HepG2 (cell line): ENCODE measurements around the gene ALOX15. TPM values are rescaled to one million over a fixed set of nuclear protein-coding genes. Genes with fewer than 3 reads are reported as not detected.

Experiments used
- ATAC-seq: fragments of 200-7000 bp; cut with Tn5 transposase; 3 replicates; pipeline ENCODE4 v1.9.1; 2020; ENCODE audit warnings: mild to moderate bottlenecking, moderate library complexity
- BruUV-seq: library from RNA; stranded (reverse); fragments of 400-500 nt; replicated peaks from 2 replicates; lab custom pipeline; 2021; lab: Mats Ljungman, UMichigan
- CTCF ChIA-PET: fragments of 300-600 bp; formaldehyde crosslinking; extraction: SDS; loops from one replicate; lab custom pipeline; 2021; ENCODE audit warnings: low total read pairs, inconsistent platforms, low intra/inter-chr PET ratio; lab: Yijun Ruan, JAX
- POLR2A ChIA-PET: fragments of 350-600 bp; sonication (Branson Sonifier 250); formaldehyde crosslinking; loops from one replicate; lab custom pipeline; 2020; ENCODE audit warnings: antibody characterized with exemption, inconsistent platforms; lab: Yijun Ruan, JAX
- DNase-seq: peaks from one replicate; pipeline ENCODE4 v3.0.0-alpha.2; 2015; ENCODE audit warnings: low spot score
- FAIRE-seq: peaks from 3 replicates; lab custom pipeline; 2011; peaks lifted over from hg19 to GRCh38; lab: Jason Lieb, UNC
- H2AFZ ChIP-seq: one replicate; pipeline ENCODE4 v1.6.1; 2011; ENCODE audit warnings: low read length, inconsistent platforms
- H3K27ac ChIP-seq: fragments of 300-600 bp; 3 replicates; pipeline ENCODE4 v1.8.0; 2011; ENCODE audit warnings: mixed run types, mild to moderate bottlenecking, mixed read lengths, low read length, inconsistent platforms; ENCODE audit not compliant: insufficient read depth; ENCODE audit errors: extremely low read length
- H3K27me3 ChIP-seq, 2 experiments: fragments of 200-600 bp in 1 of 2; 2 replicates in 1 of 2; 3 replicates in 1 of 2; pipeline versions ENCODE4 v1.6.0 to v1.8.0; 2011; ENCODE audit warnings: low read length in 2 of 2, mild to moderate bottlenecking in 2 of 2, moderate library complexity in 2 of 2, inconsistent platforms in 1 of 2; ENCODE audit not compliant: insufficient read depth in 2 of 2, control insufficient read depth in 1 of 2
- H3K36me3 ChIP-seq, 2 experiments: fragments of 200-600 bp in 1 of 2; replicated peaks in 1 of 2; 2 replicates in 1 of 2; 3 replicates in 1 of 2; pipeline versions ENCODE4 v1.5.1 to v1.8.0; 2011; ENCODE audit warnings: low read length in 2 of 2, inconsistent platforms in 1 of 2; ENCODE audit not compliant: insufficient read depth in 2 of 2, control insufficient read depth in 1 of 2
- H3K4me1 ChIP-seq: 2 replicates; pipeline ENCODE4 v1.5.1; 2012; ENCODE audit warnings: low read length, inconsistent platforms; ENCODE audit not compliant: insufficient read depth
- H3K4me2 ChIP-seq: 2 replicates; pipeline ENCODE4 v1.6.0; 2011; ENCODE audit warnings: low read depth, low read length, inconsistent platforms
- H3K4me3 ChIP-seq, 3 experiments: fragments of 200-600 bp in 1 of 3; sonication (generic), shearing (Covaris generic) in 1 of 3; replicated peaks in 1 of 3; 2 replicates each; pipeline ENCODE4 v1.5.1; 2011 to 2016; ENCODE audit warnings: low read length in 3 of 3, inconsistent platforms in 2 of 3, low read depth in 2 of 3, mild to moderate bottlenecking in 2 of 3, control low read depth in 1 of 3, mixed read lengths in 1 of 3; ENCODE audit not compliant: insufficient read depth in 1 of 3
- H3K79me2 ChIP-seq: one replicate; pipeline ENCODE4 v1.6.1; 2011; ENCODE audit warnings: low read length, inconsistent platforms; ENCODE audit not compliant: insufficient read depth
- H3K9ac ChIP-seq: 2 replicates; pipeline ENCODE4 v1.6.0; 2011; ENCODE audit warnings: mild to moderate bottlenecking, low read depth, low read length, inconsistent platforms; ENCODE audit not compliant: insufficient read depth
- H3K9me3 ChIP-seq: 2 replicates; pipeline ENCODE4 v1.5.1; 2012; ENCODE audit warnings: mild to moderate bottlenecking, low read length
- H4K20me1 ChIP-seq: 2 replicates; pipeline ENCODE4 v1.6.0; 2011; ENCODE audit warnings: inconsistent platforms, mild to moderate bottlenecking, low read length, moderate library complexity; ENCODE audit not compliant: insufficient read depth
- ATAD3A ChIP-seq: sonication (generic); formaldehyde crosslinking; IDR thresholded peaks from 2 replicates; pipeline ENCODE4 v1.4.0; 2020; ENCODE audit warnings: missing genetic modification reagents
- ATF4 ChIP-seq, 2 experiments: fragments of 450-650 bp in 1 of 2; sonication (generic) in 1 of 2; formaldehyde crosslinking; IDR thresholded peaks; 2 replicates each; pipeline versions ENCODE4 v1.5.0 to v1.8.0; 2020 to 2022; ENCODE audit warnings: mild to moderate bottlenecking in 1 of 2, missing genetic modification reagents in 1 of 2
- BORCS8-MEF2B ChIP-seq: sonication (generic); formaldehyde crosslinking; IDR thresholded peaks from 2 replicates; pipeline ENCODE4 v1.8.0; 2022; ENCODE audit warnings: mild to moderate bottlenecking, missing genetic modification reagents
- CHD2 ChIP-seq: IDR thresholded peaks from 2 replicates; pipeline ENCODE4 v1.6.1; 2011; ENCODE audit warnings: low read depth, low read length, improper control_type of control experiment
- HOXA3 ChIP-seq: sonication (generic); formaldehyde crosslinking; IDR thresholded peaks from 2 replicates; pipeline ENCODE4 v1.5.0; 2020; ENCODE audit warnings: missing genetic modification reagents
- KLF16 ChIP-seq, 2 experiments: sonication (generic) in 1 of 2; formaldehyde crosslinking in 1 of 2; IDR thresholded peaks; 2 replicates each; pipeline versions ENCODE4 v1.6.1 to v1.8.0; 2016 to 2023; ENCODE audit warnings: missing genetic modification reagents in 2 of 2, missing compliant biosample characterization in 1 of 2
- NR2C2 ChIP-seq: sonication (generic); formaldehyde crosslinking; IDR thresholded peaks from 2 replicates; pipeline ENCODE4 v1.4.0; 2020; ENCODE audit warnings: missing genetic modification reagents, mild to moderate bottlenecking, moderate library complexity, borderline replicate concordance
- RFXANK ChIP-seq: IDR thresholded peaks from 2 replicates; pipeline ENCODE4 v1.6.1; 2016
- SALL1 ChIP-seq: sonication (generic); formaldehyde crosslinking; IDR thresholded peaks from 2 replicates; pipeline ENCODE4 v1.8.0; 2022; ENCODE audit warnings: mild to moderate bottlenecking, missing genetic modification reagents
- SRF ChIP-seq: IDR thresholded peaks from 2 replicates; pipeline ENCODE4 v1.6.1; 2011; ENCODE audit warnings: mild to moderate bottlenecking, low read depth, low read length, moderate library complexity
- TCF7 ChIP-seq: sonication (generic); IDR thresholded peaks from 2 replicates; pipeline ENCODE4 v1.6.1; 2016; ENCODE audit warnings: antibody characterized with exemption, low read depth
- ZFP37 ChIP-seq: sonication (generic); formaldehyde crosslinking; IDR thresholded peaks from 2 replicates; pipeline ENCODE4 v1.4.0; 2020; ENCODE audit warnings: missing genetic modification reagents, borderline replicate concordance
- ZNF101 ChIP-seq: sonication (generic); formaldehyde crosslinking; IDR thresholded peaks from 2 replicates; pipeline ENCODE4 v1.4.0; 2020; ENCODE audit warnings: mild to moderate bottlenecking, low read depth, missing genetic modification reagents, borderline replicate concordance
- ZNF121 ChIP-seq: sonication (generic); formaldehyde crosslinking; IDR thresholded peaks from 2 replicates; pipeline ENCODE4 v1.5.0; 2020; ENCODE audit warnings: mild to moderate bottlenecking, missing genetic modification reagents
- ZNF776 ChIP-seq: sonication (generic); formaldehyde crosslinking; IDR thresholded peaks from 2 replicates; pipeline ENCODE4 v1.4.0; 2020; ENCODE audit warnings: mild to moderate bottlenecking, missing genetic modification reagents
- ZSCAN9 ChIP-seq: IDR thresholded peaks from 2 replicates; pipeline ENCODE4 v1.6.1; 2016; ENCODE audit warnings: borderline replicate concordance
- WGBS: methylation state at CpG from one replicate; pipeline ENCODE4 v1.1.6; 2017; ENCODE audit warnings: low lambda C conversion rate; 5-methylcytosine and 5-hydroxymethylcytosine counted together
- in situ Hi-C: cut with HindIII; loops from 2 replicates; pipeline ENCODE4 v1.10.0; 2017; ENCODE audit warnings: low pct_unique_long_range_greater_than_20kb; ENCODE audit not compliant: extremely low pct_ligation_motif_present
- intact Hi-C: fragments of 100-400 bp; cut with micrococcal nuclease; formaldehyde crosslinking; loops from one replicate; pipeline ENCODE4 v1.10.0; 2022; ENCODE audit not compliant: unreplicated experiment
- polyA plus RNA-seq, 8 experiments: library from polyadenylated mRNA; depleted of rRNA in 3 of 8; stranded (reverse) in 7 of 8; unstranded in 1 of 8; fragments of >200 nt; fragmentation: Illumina TruSeq in 4 of 8; extraction: Trizol in 4 of 8; gene quantifications; 2 replicates each; pipeline versions ENCODE4 v1.2.1 to v1.2.3, GENCODE V29; 2011 to 2016; ENCODE audit warnings: low read depth in 4 of 8, missing spikeins in 1 of 8, mixed read lengths in 1 of 8; ENCODE audit not compliant: insufficient read depth in 1 of 8
- total RNA-seq, 5 experiments: library from RNA; depleted of rRNA; stranded (reverse); fragments of >200 nt; fragmentation: Illumina TruSeq; extraction: Trizol; gene quantifications; 2 replicates each; pipeline ENCODE4 v1.2.3, GENCODE V29; 2016; ENCODE audit warnings: low read depth in 1 of 5

Gene ALOX15
- total and polyA plus RNA-seq, 2 of the 13 experiments (the other 11 are each of a cell fraction or from before 2014, with no cell fraction given): 0.04 TPM; not detected in 1

GRCh38 chr17:4623249-4623648 is 18.2 kb downstream of the ALOX15 start:
- 24% methylated on average over 2 of the region's 2 CpGs for WGBS
- DNase-seq (no peak), ATAC-seq (no peak)
- no peaks in the 10 kb centered on the region for H4K20me1 ChIP-seq
- POLR2A ChIA-PET: no interaction called here
- no peak overlapping the region for H2AFZ ChIP-seq
- in situ Hi-C loops: loop anchor here (5.0 kb wide), 1 partner anchor 56 kb away; no protein-coding TSS in a partner anchor
- no peak overlapping the region for H3K27ac ChIP-seq
- H3K4me3 ChIP-seq: no peak overlapping the region
- no peak overlapping the region for H3K9ac ChIP-seq
- H3K4me2 ChIP-seq: no peak overlapping the region
- peaks cover 0 to 3% of the 10 kb centered on the region in 2 experiments; a peak in 1 of 5 replicates for H3K27me3 ChIP-seq
- no TSS peak for BruUV-seq
- no peaks in the 10 kb centered on the region for H3K9me3 ChIP-seq
- H3K79me2 ChIP-seq: no peaks in the 10 kb centered on the region
- H3K36me3 ChIP-seq: no peaks in the 10 kb centered on the region
- TF ChIP-seq BORCS8-MEF2B: no peak
- TF ChIP-seq CHD2: no peak
- TF ChIP-seq ATAD3A (CRISPR knock-in tag): no peak
- TF ChIP-seq ZNF776 (CRISPR knock-in tag): no peak
- TF ChIP-seq, all 625 proteins: peak for 0
- intact Hi-C loops: no loop called here
- CTCF ChIA-PET: interaction anchor here (5.5 kb wide), 1 partner anchor 56 kb away, joined by 70 read pairs; no protein-coding TSS in a partner anchor
- peaks cover 6% of the 10 kb centered on the region for H3K4me1 ChIP-seq
- no peak for FAIRE-seq

- CTCF ChIA-PET: interaction anchor here (5.5 kb wide), 1 partner anchor 55 kb away, joined by 70 read pairs; no protein-coding TSS in a partner anchor
- intact Hi-C loops (no loop called here), in situ Hi-C loops (loop anchor here (5.0 kb wide), 1 partner anchor 55 kb away; no protein-coding TSS in a partner anchor)
- H2AFZ ChIP-seq: no peak overlapping the region
- no peak for TF ChIP-seq RFXANK (CRISPR knock-in tag)
- TF ChIP-seq KLF16 (CRISPR knock-in tag; IDR thresholded peaks at IDR 0.05): no peak
- no peak for TF ChIP-seq ZNF101 (CRISPR knock-in tag)
- TF ChIP-seq ZNF121 (CRISPR knock-in tag): no peak
- no peak for TF ChIP-seq ZSCAN9 (CRISPR knock-in tag)
- no peak for TF ChIP-seq SRF
- no peak for TF ChIP-seq ZFP37
- TF ChIP-seq SALL1 (CRISPR knock-in tag): no peak
- no peak for TF ChIP-seq TCF7
- no peak for TF ChIP-seq NR2C2 (CRISPR knock-in tag)
- TF ChIP-seq ATF4 (CRISPR knock-in tag; IDR thresholded peaks at IDR 0.05): no peak
- no peak for TF ChIP-seq HOXA3 (CRISPR knock-in tag)
- no peaks in the 10 kb centered on the region for H3K36me3 ChIP-seq
- no peaks in the 10 kb centered on the region for H4K20me1 ChIP-seq
- ATAC-seq (no peak), DNase-seq (no peak), FAIRE-seq (no peak)
- no peak overlapping the region for H3K4me3 ChIP-seq
- BruUV-seq: no TSS peak
- no peak overlapping the region for H3K4me2 ChIP-seq
- POLR2A ChIA-PET: no interaction called here
- no peaks in the 10 kb centered on the region for H3K9me3 ChIP-seq
- H3K27me3 ChIP-seq: peaks cover 0 to 3% of the 10 kb centered on the region in 2 experiments; a peak in 1 of 5 replicates
- H3K9ac ChIP-seq: no peak overlapping the region
- no peak overlapping the region for H3K27ac ChIP-seq
- WGBS: 82% methylated on average over 1 of the region's 1 CpG
- peaks cover 14% of the 10 kb centered on the region for H3K4me1 ChIP-seq
- H3K79me2 ChIP-seq: no peaks in the 10 kb centered on the region
Measured at GRCh38 chr17:4622375-4622774, 19.1 kb downstream of the ALOX15 start.
